Fibroblast of villous mesenchyme (primary cell): Measurements from ENCODE around the gene GDPGP1. TPM values are rescaled to one million over a fixed set of nuclear protein-coding genes. Genes with fewer than 3 reads are reported as not detected.

Source experiments
- DNase-seq: peaks from one replicate; pipeline ENCODE4 v3.0.0-alpha.2; 2010; ENCODE audit warnings: low read depth
- H3K4me3 ChIP-seq: 2 replicates; pipeline ENCODE4 v1.5.1; 2011; ENCODE audit warnings: low read depth, mild to moderate bottlenecking, low read length
- total RNA-seq: library from RNA; depleted of rRNA; stranded (reverse); fragments of >200 nt; gene quantifications from 2 replicates; pipeline ENCODE4 v1.2.3, GENCODE V29; 2012
- TF ChIP-seq, protein P1 (sequence below): IDR thresholded peaks from 2 replicates; pipeline ENCODE4 v1.5.1; 2012; ENCODE audit warnings: low read depth, mild to moderate bottlenecking, low read length; ENCODE audit not compliant: insufficient read depth

Gene GDPGP1
- total RNA-seq, 1 donor: 5.6 TPM

DNA sequence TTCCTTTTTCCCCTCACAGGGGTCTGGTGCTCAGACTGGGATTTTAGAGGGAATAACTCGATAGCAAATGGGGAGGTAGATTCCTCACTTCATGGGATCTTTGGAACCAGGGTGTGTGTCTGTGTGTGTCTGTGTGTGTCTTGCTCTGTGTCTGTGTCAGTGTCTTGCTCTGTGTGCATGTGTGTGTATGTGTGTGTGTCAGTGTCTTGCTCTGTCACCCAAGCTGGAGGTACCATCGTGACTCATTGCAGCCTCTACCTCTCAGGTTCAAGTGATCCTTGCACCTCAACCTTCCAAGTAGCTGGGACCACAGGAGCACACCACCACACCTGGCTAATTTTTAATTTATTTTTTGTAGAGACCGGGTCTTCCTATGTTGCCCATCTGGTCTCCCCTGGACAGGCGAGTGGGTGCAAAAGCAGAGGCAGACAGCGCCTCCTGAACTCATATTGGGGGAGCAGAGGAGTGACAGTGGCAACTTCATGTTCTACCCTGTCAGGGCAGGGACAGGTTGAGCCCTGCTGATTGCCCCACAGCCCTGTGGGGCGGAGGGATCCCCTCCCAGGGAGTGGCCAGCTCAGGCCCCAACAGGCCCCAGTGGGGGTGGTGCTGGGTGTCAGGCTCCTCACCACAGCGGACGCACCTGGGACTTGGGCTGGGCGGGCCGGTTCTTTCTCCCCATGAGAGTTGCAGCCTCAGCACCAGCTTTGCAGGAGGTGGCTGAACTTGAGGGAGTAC, 43.2 kb upstream of the GDPGP1 start:
- H3K4me3 ChIP-seq: no peak overlapping the region
- TF ChIP-seq, protein P1, sequence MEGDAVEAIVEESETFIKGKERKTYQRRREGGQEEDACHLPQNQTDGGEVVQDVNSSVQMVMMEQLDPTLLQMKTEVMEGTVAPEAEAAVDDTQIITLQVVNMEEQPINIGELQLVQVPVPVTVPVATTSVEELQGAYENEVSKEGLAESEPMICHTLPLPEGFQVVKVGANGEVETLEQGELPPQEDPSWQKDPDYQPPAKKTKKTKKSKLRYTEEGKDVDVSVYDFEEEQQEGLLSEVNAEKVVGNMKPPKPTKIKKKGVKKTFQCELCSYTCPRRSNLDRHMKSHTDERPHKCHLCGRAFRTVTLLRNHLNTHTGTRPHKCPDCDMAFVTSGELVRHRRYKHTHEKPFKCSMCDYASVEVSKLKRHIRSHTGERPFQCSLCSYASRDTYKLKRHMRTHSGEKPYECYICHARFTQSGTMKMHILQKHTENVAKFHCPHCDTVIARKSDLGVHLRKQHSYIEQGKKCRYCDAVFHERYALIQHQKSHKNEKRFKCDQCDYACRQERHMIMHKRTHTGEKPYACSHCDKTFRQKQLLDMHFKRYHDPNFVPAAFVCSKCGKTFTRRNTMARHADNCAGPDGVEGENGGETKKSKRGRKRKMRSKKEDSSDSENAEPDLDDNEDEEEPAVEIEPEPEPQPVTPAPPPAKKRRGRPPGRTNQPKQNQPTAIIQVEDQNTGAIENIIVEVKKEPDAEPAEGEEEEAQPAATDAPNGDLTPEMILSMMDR: no peak

GRCh38 chr15:90191344-90191687, 42.7 kb upstream of the GDPGP1 start:
- TF ChIP-seq, protein P1: no peak
- no peak for DNase-seq
- no peak overlapping the region for H3K4me3 ChIP-seq

More for the DNA sequence above, 43.2 kb upstream of the GDPGP1 start:
- no peak for DNase-seq

GRCh38 chr15:90191794-90192509, 42.1 kb upstream of the GDPGP1 start:
- DNase-seq: peak; percentile 46

GRCh38 chr15:90192961-90193786, 40.8 kb upstream of the GDPGP1 start:
- no peak overlapping the region for H3K4me3 ChIP-seq
- TF ChIP-seq, protein P1: no peak
- DNase-seq: no peak

More at GRCh38 chr15:90191794-90192509, 42.1 kb upstream of the GDPGP1 start:
- TF ChIP-seq, protein P1: no peak
- no peak overlapping the region for H3K4me3 ChIP-seq

GRCh38 chr15:90194655-90195054, 39.4 kb upstream of the GDPGP1 start:
- H3K4me3 ChIP-seq: no peak overlapping the region
- TF ChIP-seq, protein P1: no peak
- no peak for DNase-seq

GRCh38 chr15:90200534-90201129, 33.4 kb upstream of the GDPGP1 start:
- TF ChIP-seq, protein P1: no peak
- peak overlapping the region; percentile 79 for H3K4me3 ChIP-seq
- DNase-seq: no peak
